Stomach (tissue), 4 donors: Measurements from ENCODE around the gene MYT1.
"Not testable (repeated sequence)": the region's sequence is repeated elsewhere in the genome, so short reads cannot be mapped to it uniquely, and the experiment has no call there.

Experiments
- CTCF ChIP-seq, 7 experiments: fragments of 450-650 bp in 4 of 7; fragments of 200-600 bp in 3 of 7; sonication (generic) in 3 of 7; IDR thresholded peaks; one replicate each; pipeline ENCODE4 v1.5.1; 2016 to 2019; ENCODE audit warnings: antibody characterized with exemption in 7 of 7, control low read depth in 2 of 7, mild to moderate bottlenecking in 1 of 7
- EP300 ChIP-seq: sonication (generic); formaldehyde crosslinking; IDR thresholded peaks from one replicate; pipeline ENCODE4 v1.6.1; 2017; ENCODE audit warnings: antibody characterized with exemption
- POLR2A ChIP-seq, 4 donors: fragments of 450-650 bp; IDR thresholded peaks; one replicate each; pipeline ENCODE4 v1.6.1; 2016; ENCODE audit warnings: antibody characterized with exemption in 4 of 4, control low read depth in 2 of 4, mild to moderate bottlenecking in 1 of 4, moderate library complexity in 1 of 4

DNA sequence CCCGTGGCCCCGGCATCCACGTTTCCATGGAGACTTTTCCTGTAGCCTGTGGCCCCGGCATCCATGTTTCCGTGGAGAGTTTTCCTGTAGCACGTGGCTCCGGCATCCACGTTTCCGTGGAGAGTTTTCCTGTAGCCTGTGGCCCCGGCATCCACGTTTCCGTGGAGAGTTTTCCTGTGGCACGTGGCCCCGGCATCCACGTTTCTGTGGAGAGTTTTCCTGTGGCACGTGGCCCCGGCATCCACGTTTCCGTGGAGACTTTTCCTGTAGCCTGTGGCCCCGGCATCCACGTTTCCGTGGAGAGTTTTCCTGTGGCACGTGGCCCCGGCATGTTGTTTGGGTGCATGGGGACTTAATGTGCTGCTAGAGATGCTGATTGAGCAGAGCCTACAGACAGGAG, 23.0 kb downstream of the MYT1 start:
- TF ChIP-seq POLR2A (IDR thresholded peaks at IDR 0.05); CTCF (IDR thresholded peaks at IDR 0.05); EP300: not testable (repeated sequence)
